NCI-H345 (cell line): ENCODE results near the gene ADARB2.

Experiments
- DNase-seq: peaks from one replicate; lab custom pipeline; 2025; lab: John Stamatoyannopoulos, UW

The ADARB2 gene

GRCh38 chr10:1569208-1569607 lies 168.1 kb downstream of the ADARB2 start:
- DNase-seq, result no peak

- no peak for DNase-seq
Observed at GRCh38 chr10:1567742-1568495, 169.4 kb downstream of the ADARB2 start.

GRCh38 chr10:1567152-1567551 lies 170.2 kb downstream of the ADARB2 start:
- DNase-seq, result no peak

GRCh38 chr10:1564791-1565190 lies 172.5 kb downstream of the ADARB2 start:
- DNase-seq, result no peak

- no peak for DNase-seq
Observed at GRCh38 chr10:1563028-1563427, 174.3 kb downstream of the ADARB2 start.

- no peak for DNase-seq
Observed at GRCh38 chr10:1561731-1562337, 175.5 kb downstream of the ADARB2 start.

- no peak for DNase-seq
Observed at GRCh38 chr10:1560535-1561192, 176.7 kb downstream of the ADARB2 start.

GRCh38 chr10:1559761-1560160 lies 177.6 kb downstream of the ADARB2 start:
- DNase-seq, result peak; percentile 25

- no peak for DNase-seq
Observed at GRCh38 chr10:1559311-1559710, 178.0 kb downstream of the ADARB2 start.

GRCh38 chr10:1558906-1559305 lies 178.4 kb downstream of the ADARB2 start:
- no peak for DNase-seq

GRCh38 chr10:1557081-1557480 lies 180.2 kb downstream of the ADARB2 start:
- DNase-seq, result no peak

GRCh38 chr10:1556496-1556895 lies 180.8 kb downstream of the ADARB2 start:
- no peak for DNase-seq

- DNase-seq, result no peak
Observed at GRCh38 chr10:1553951-1554350, 183.4 kb downstream of the ADARB2 start.

GRCh38 chr10:1552881-1553670 lies 184.2 kb downstream of the ADARB2 start:
- no peak for DNase-seq

GRCh38 chr10:1552406-1552805 lies 184.9 kb downstream of the ADARB2 start:
- DNase-seq, result no peak

GRCh38 chr10:1551636-1552338 lies 185.5 kb downstream of the ADARB2 start:
- DNase-seq, result peak; percentile 69

GRCh38 chr10:1550616-1551015 lies 186.7 kb downstream of the ADARB2 start:
- no peak for DNase-seq

GRCh38 chr10:1550291-1550595 lies 187.1 kb downstream of the ADARB2 start:
- no peak for DNase-seq

- peak; percentile 58 for DNase-seq
Observed at GRCh38 chr10:1549591-1550290, 187.6 kb downstream of the ADARB2 start.

GRCh38 chr10:1548596-1548995 lies 188.7 kb downstream of the ADARB2 start:
- no peak for DNase-seq

GRCh38 chr10:1548146-1548545 lies 189.2 kb downstream of the ADARB2 start:
- no peak for DNase-seq
